Neuron (in vitro differentiated cells): ENCODE data around the gene PSME1.

Experiments used
- H2AFZ ChIP-seq: one replicate; pipeline ENCODE4 v1.6.1; 2013; ENCODE audit warnings: low read depth, mild to moderate bottlenecking, inconsistent platforms, low read length, moderate library complexity
- H3K27me3 ChIP-seq: one replicate; pipeline ENCODE4 v1.6.1; 2013; ENCODE audit warnings: low read length; ENCODE audit not compliant: insufficient read depth
- H3K36me3 ChIP-seq: one replicate; pipeline ENCODE4 v1.6.1; 2013; ENCODE audit warnings: low read length; ENCODE audit not compliant: insufficient read depth
- H3K4me1 ChIP-seq: one replicate; pipeline ENCODE4 v1.6.1; 2013; ENCODE audit warnings: low read length; ENCODE audit not compliant: insufficient read depth
- H3K4me3 ChIP-seq: 2 replicates; pipeline ENCODE4 v1.5.1; 2013; ENCODE audit warnings: mild to moderate bottlenecking, low read length, moderate library complexity
- H3K9me3 ChIP-seq: one replicate; pipeline ENCODE4 v1.6.1; 2013; ENCODE audit warnings: low read length

The PSME1 gene

GRCh38 chr14:24113801-24114531 is 22.0 kb upstream of the PSME1 start:
- peaks cover 16% of the 10 kb centered on the region for H3K36me3 ChIP-seq
- peaks cover 9% of the 10 kb centered on the region for H3K4me1 ChIP-seq
- peak overlapping the region; percentile 84 for H3K4me3 ChIP-seq
- H2AFZ ChIP-seq, result peak overlapping the region; percentile 81
- H3K27me3 ChIP-seq, result no peaks in the 10 kb centered on the region
- no peaks in the 10 kb centered on the region for H3K9me3 ChIP-seq

- Histone ChIP-seq H3K9me3 (no peaks in the 10 kb centered on the region), H3K27me3 (no peaks in the 10 kb centered on the region), H3K4me1 (peaks cover 9% of the 10 kb centered on the region), H2AFZ (peak within 1 kb of the TSS; percentile 81), H3K4me3 (peak within 1 kb of the TSS; percentile 84), H3K36me3 (peaks cover 24% of the 10 kb centered on the region)
Observed at GRCh38 chr14:24114532-24115421, 21.2 kb upstream of the PSME1 start, which contains the start of the genes DCAF11 and NRL. Gene DCAF11, plus strand, starts transcription at chr14:24114777. Its CDS starts 818 bp downstream, at chr14:24115595. Gene NRL, minus strand, starts transcription at chr14:24114949. Its CDS starts 32,101 bp downstream, at chr14:24082848.

DNA sequence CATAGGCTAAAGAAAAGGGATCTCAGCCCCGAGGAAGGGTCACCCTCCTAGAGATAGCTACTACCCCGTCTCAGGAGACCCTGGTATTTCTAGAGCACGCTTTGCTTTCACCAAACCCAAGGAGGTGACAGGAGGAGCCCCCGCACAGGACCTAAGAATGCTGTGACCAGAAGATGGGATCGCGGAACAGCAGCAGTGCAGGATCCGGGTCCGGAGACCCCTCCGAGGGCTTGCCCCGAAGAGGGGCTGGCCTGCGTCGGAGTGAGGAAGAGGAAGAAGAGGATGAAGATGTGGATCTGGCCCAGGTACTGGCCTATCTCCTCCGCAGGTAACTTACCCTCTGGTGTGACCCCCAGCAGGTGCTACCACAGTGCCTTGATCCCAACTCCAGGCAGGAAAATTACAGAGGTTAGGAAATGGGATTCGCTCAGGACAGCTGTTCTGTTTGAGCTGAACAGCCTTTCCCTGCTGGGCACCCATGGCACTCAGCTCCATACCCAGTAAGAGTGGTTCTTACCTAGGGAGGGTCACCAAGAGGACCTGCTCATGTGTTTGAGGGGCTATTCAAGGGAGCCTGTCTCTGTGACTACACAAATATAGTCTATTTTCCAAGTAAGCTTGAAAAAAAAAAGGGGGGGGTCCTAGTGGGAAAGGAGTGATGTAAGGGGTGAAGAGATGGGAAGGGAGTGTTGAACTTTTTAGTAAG is 20.4 kb upstream of the PSME1 start:
- H2AFZ ChIP-seq, result peak overlapping the region; percentile 81
- H3K36me3 ChIP-seq, result peaks cover 28% of the 10 kb centered on the region

DNA sequence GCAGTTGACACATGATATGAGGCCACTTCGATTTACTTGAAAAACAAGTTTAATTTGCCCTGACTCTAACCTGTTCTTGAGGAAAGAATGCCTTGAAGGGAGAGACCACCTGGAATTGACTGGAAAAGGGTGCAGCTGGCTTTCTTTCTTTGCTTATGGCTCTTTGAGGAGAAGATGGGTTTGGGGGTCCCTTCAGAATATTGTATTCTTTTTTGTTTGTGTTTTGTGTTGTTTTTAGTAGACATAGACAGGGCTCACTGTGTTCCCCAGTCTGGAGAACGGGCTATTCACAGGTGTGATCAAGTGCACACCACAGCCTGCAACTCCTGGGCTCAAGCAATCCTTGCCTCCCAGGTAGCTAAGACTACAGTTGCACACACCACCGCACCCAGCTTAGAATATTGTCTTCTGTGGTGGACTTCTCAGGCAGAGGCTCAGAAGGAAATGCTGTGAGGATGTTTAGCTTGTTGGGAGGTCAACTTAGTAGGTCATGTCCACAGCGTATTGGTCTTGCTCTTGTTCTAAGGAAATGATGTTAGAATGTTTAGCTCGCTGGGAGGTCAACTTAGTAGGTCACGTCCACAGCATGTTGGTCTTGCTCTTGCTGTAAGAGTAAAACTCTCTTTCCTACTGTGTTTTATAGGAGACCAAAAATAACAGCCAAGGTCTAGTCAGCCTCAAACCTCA is 19.7 kb upstream of the PSME1 start:
- H2AFZ ChIP-seq, result no peak overlapping the region
- H3K9me3 ChIP-seq, result no peaks in the 10 kb centered on the region
- H3K36me3 ChIP-seq, result peaks cover 35% of the 10 kb centered on the region
- H3K4me1 ChIP-seq, result peaks cover 9% of the 10 kb centered on the region
- peak overlapping the region; percentile 84 for H3K4me3 ChIP-seq
- no peaks in the 10 kb centered on the region for H3K27me3 ChIP-seq

More for the DNA sequence above, 20.4 kb upstream of the PSME1 start:
- Histone ChIP-seq H3K27me3 (no peaks in the 10 kb centered on the region), H3K4me1 (peaks cover 9% of the 10 kb centered on the region), H3K9me3 (no peaks in the 10 kb centered on the region), H3K4me3 (peak overlapping the region; percentile 84)

DNA sequence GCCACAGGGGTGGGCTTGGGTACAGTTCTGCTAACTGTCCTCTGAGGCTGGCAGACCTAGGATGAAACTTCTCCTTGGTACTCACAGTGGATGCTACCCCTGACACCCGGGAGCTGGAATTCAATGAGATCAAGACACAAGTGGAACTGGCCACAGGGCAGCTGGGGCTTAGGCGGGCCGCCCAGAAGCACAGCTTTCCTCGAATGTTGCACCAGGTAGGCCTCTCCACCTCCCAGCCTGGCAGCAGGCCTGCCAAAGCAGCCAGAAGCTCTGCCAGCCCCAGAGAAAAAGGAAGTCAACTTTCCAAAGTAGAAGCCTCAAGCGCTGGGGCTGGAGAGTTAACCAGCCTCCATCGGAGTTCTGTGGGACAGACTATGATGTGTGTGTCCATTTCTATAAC is 18.8 kb upstream of the PSME1 start:
- H3K9me3 ChIP-seq, result no peaks in the 10 kb centered on the region
- H3K4me3 ChIP-seq, result no peak overlapping the region
- peaks cover 42% of the 10 kb centered on the region for H3K36me3 ChIP-seq
- H2AFZ ChIP-seq, result no peak overlapping the region
- H3K4me1 ChIP-seq, result peaks cover 9% of the 10 kb centered on the region
- H3K27me3 ChIP-seq, result no peaks in the 10 kb centered on the region

GRCh38 chr14:24119691-24120090 is 16.3 kb upstream of the PSME1 start:
- no peak overlapping the region for H2AFZ ChIP-seq
- H3K4me3 ChIP-seq, result no peak overlapping the region
- no peaks in the 10 kb centered on the region for H3K27me3 ChIP-seq
- H3K36me3 ChIP-seq, result peaks cover 57% of the 10 kb centered on the region
- peaks cover 9% of the 10 kb centered on the region for H3K4me1 ChIP-seq
- H3K9me3 ChIP-seq, result no peaks in the 10 kb centered on the region

- Histone ChIP-seq H3K36me3 (peaks cover 57% of the 10 kb centered on the region), H3K27me3 (no peaks in the 10 kb centered on the region), H3K9me3 (no peaks in the 10 kb centered on the region), H3K4me1 (peaks cover under 1% of the 10 kb centered on the region), H2AFZ (no peak overlapping the region), H3K4me3 (no peak overlapping the region)
Observed at GRCh38 chr14:24121210-24121609, 14.8 kb upstream of the PSME1 start.

DNA sequence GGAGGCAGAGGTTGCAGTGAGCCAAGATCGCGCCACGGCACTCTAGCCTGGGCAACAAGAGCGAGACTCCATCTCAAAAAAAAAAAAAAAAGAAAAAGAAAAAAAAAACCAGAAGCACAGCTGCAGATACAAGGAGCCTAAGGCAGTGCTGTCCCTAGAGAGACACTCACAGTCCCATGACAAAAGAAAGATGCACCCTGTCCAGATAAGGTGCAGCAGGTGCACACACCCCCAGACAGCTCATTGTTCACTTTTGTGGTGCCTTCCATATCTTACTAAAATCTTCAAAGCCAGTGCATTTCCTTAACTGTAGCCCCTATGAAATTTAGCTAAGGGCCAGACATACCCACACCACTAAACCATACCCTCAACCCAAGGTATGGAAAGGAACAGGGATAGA is 13.6 kb upstream of the PSME1 start:
- Histone ChIP-seq H3K4me1 (no peaks in the 10 kb centered on the region), H3K36me3 (peaks cover 57% of the 10 kb centered on the region), H3K9me3 (no peaks in the 10 kb centered on the region), H2AFZ (no peak overlapping the region), H3K4me3 (no peak overlapping the region), H3K27me3 (no peaks in the 10 kb centered on the region)

- Histone ChIP-seq H3K4me3 (no peak overlapping the region), H3K4me1 (no peaks in the 10 kb centered on the region), H2AFZ (no peak overlapping the region), H3K27me3 (no peaks in the 10 kb centered on the region), H3K36me3 (peaks cover 52% of the 10 kb centered on the region), H3K9me3 (no peaks in the 10 kb centered on the region)
Observed at GRCh38 chr14:24122898-24123297, 13.1 kb upstream of the PSME1 start.

DNA sequence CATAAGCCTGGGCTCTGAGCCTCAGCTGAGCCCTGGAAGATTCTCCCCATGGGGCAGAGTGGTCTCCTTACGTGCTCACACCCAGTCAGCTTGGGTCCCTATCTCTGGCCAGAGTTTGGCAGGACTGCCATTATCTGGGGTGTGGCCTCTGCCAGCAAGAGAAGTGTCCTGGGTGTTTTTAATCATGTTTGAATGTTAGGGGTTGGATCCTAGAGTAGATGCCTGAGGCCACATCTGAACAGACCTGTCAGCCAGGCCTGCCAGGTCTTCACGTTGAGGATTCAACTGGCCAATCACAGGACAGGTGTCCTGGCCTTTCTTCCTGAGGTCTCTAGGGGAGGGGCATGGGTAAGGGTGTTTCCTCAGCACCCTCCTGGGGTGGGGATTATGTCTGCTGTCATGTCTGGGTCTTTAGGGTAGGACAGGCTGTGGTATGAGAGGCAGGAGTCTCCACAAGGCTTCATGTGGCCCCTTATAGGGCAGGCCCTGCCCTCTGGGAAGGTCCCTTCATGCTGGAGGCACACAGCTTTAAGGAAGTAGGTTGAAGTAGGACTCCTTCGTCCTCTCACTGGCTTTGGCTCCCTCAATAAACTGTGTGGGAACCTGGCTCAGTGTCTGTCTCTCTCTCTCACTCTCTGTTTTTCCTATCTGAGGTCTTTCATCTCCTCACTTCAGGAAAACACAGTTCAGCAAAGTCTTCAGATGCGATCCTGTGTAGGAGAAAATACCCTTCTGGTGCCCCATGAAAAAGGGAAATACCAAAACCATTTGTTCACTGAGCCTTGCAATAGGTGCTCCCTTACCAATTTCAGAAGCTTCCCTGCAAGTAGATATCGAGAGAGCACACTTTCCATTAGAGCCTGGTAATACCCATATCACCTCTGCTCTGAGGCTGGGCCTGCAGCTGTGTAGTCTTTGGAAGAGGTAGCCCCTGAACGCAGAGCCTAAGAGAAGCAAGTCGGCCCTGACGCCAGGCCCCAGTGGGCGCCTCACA is 12.3 kb upstream of the PSME1 start:
- H3K4me3 ChIP-seq, result no peak overlapping the region
- no peak overlapping the region for H2AFZ ChIP-seq
- H3K36me3 ChIP-seq, result peaks cover 44% of the 10 kb centered on the region
- H3K27me3 ChIP-seq, result no peaks in the 10 kb centered on the region
- no peaks in the 10 kb centered on the region for H3K4me1 ChIP-seq
- H3K9me3 ChIP-seq, result no peaks in the 10 kb centered on the region

GRCh38 chr14:24126939-24127338 is 9.1 kb upstream of the PSME1 start:
- Histone ChIP-seq H2AFZ (no peak overlapping the region), H3K4me3 (no peak overlapping the region), H3K9me3 (no peaks in the 10 kb centered on the region), H3K27me3 (no peaks in the 10 kb centered on the region), H3K4me1 (no peaks in the 10 kb centered on the region), H3K36me3 (peaks cover 16% of the 10 kb centered on the region)
